GM23338 (cell line): ENCODE measurements around the gene LRFN4. TPM values are rescaled to one million over a fixed set of nuclear protein-coding genes. Genes with fewer than 3 reads are reported as not detected.

Experiments used
- ATAC-seq: fragments of 200-7000 bp; cut with Tn5 transposase; 3 replicates; pipeline ENCODE4 v1.9.1; 2020
- DNase-seq: peaks from one replicate; pipeline ENCODE4 v3.0.0-alpha.2; 2015; ENCODE audit warnings: low spot score
- H2AFZ ChIP-seq: fragments of 200-600 bp; sonication (generic); 2 replicates; pipeline ENCODE4 v1.8.0; 2016; ENCODE audit warnings: antibody characterized with exemption, mild to moderate bottlenecking, moderate library complexity
- H3F3A ChIP-seq: fragments of 200-600 bp; sonication (generic); replicated peaks from 2 replicates; pipeline ENCODE4 v1.8.0; 2017; ENCODE audit warnings: antibody characterized with exemption, mixed run types, low read depth
- H3K27ac ChIP-seq: fragments of 200-600 bp; sonication (generic); 2 replicates; pipeline ENCODE4 v1.6.1; 2016; ENCODE audit warnings: low read depth
- H3K27me3 ChIP-seq: fragments of 200-600 bp; sonication (generic); 2 replicates; pipeline ENCODE4 v1.8.0; 2016; ENCODE audit warnings: mild to moderate bottlenecking, mixed run types, moderate library complexity; ENCODE audit not compliant: insufficient read depth
- H3K36me3 ChIP-seq: fragments of 200-600 bp; sonication (generic); 2 replicates; pipeline ENCODE4 v1.8.0; 2016; ENCODE audit warnings: mild to moderate bottlenecking; ENCODE audit not compliant: insufficient read depth
- H3K4me1 ChIP-seq: fragments of 200-600 bp; sonication (generic); 2 replicates; pipeline ENCODE4 v1.8.0; 2016; ENCODE audit warnings: mild to moderate bottlenecking, moderate library complexity; ENCODE audit not compliant: insufficient read depth
- H3K4me2 ChIP-seq: fragments of 200-600 bp; sonication (generic); 2 replicates; pipeline ENCODE4 v1.7.1; 2017; ENCODE audit warnings: mixed run types
- H3K4me3 ChIP-seq: fragments of 200-600 bp; sonication (generic); 2 replicates; pipeline ENCODE4 v1.6.1; 2016; ENCODE audit warnings: mixed run types
- H3K79me2 ChIP-seq: fragments of 200-600 bp; sonication (generic); replicated peaks from 2 replicates; pipeline ENCODE4 v1.8.0; 2017; ENCODE audit warnings: mild to moderate bottlenecking; ENCODE audit not compliant: insufficient read depth
- H3K9me2 ChIP-seq: fragments of 200-600 bp; sonication (generic); 2 replicates; pipeline ENCODE4 v1.8.0; 2017; ENCODE audit not compliant: insufficient read depth
- H4K20me1 ChIP-seq: fragments of 200-600 bp; sonication (generic); replicated peaks from 2 replicates; pipeline ENCODE4 v1.8.0; 2017; ENCODE audit warnings: mild to moderate bottlenecking; ENCODE audit not compliant: insufficient read depth
- H3K27ac Mint-ChIP-seq: 2 replicates; pipeline ENCODE4 v1.8.0; 2020; ENCODE audit warnings: inconsistent platforms, mild to moderate bottlenecking, moderate library complexity, mixed read lengths
- H3K27me3 Mint-ChIP-seq: 3 replicates; pipeline ENCODE4 v1.8.0; 2022; ENCODE audit warnings: low read depth, mild to moderate bottlenecking, moderate library complexity, mixed read lengths, inconsistent platforms; ENCODE audit not compliant: insufficient read depth, poor library complexity
- H3K36me3 Mint-ChIP-seq: 3 replicates; pipeline ENCODE4 v1.8.0; 2021; ENCODE audit warnings: low read depth, mild to moderate bottlenecking, inconsistent platforms, moderate library complexity, mixed read lengths
- H3K4me1 Mint-ChIP-seq: 3 replicates; pipeline ENCODE4 v1.8.0; 2020; ENCODE audit warnings: mild to moderate bottlenecking, inconsistent platforms, mixed read lengths
- H3K4me3 Mint-ChIP-seq: 3 replicates; pipeline ENCODE4 v1.8.0; 2021; ENCODE audit warnings: moderate library complexity, mild to moderate bottlenecking, inconsistent platforms, mixed read lengths
- H3K9me3 Mint-ChIP-seq: 3 replicates; pipeline ENCODE4 v1.8.0; 2020; ENCODE audit warnings: moderate library complexity, mild to moderate bottlenecking, inconsistent platforms, mixed read lengths
- CREB1 ChIP-seq: fragments of 250-450 bp; sonication (Bioruptor Pico); IDR thresholded peaks from 2 replicates; pipeline ENCODE4 v1.5.0; 2020; ENCODE audit warnings: low read depth, mild to moderate bottlenecking, moderate library complexity
- CTCF ChIP-seq, 2 experiments: fragments of 200-600 bp in 1 of 2; sonication (generic) in 1 of 2; conservative IDR thresholded peaks; 2 replicates each; pipeline versions ENCODE4 v1.5.1 to v1.6.1; 2016 to 2017; ENCODE audit warnings: antibody characterized with exemption in 2 of 2, low read depth in 2 of 2, mild to moderate bottlenecking in 2 of 2, moderate library complexity in 1 of 2
- ETS1 ChIP-seq: IDR thresholded peaks from 2 replicates; pipeline ENCODE4 v1.6.1; 2016; ENCODE audit warnings: antibody characterized with exemption
- EZH2 ChIP-seq: fragments of 200-600 bp; sonication (generic); IDR thresholded peaks from one replicate; pipeline ENCODE4 v1.8.0; 2017; ENCODE audit warnings: antibody characterized with exemption, mild to moderate bottlenecking, low read depth; ENCODE audit not compliant: unreplicated experiment
- EZH2phosphoT487 ChIP-seq: fragments of 200-600 bp; sonication (generic); IDR thresholded peaks from one replicate; pipeline ENCODE4 v1.8.1; 2018; ENCODE audit warnings: antibody characterized with exemption; ENCODE audit not compliant: unreplicated experiment
- JUNB ChIP-seq: IDR thresholded peaks from one replicate; pipeline ENCODE4 v1.6.1; 2016; ENCODE audit warnings: antibody characterized with exemption; ENCODE audit not compliant: unreplicated experiment
- NANOG ChIP-seq: IDR thresholded peaks from 2 replicates; pipeline ENCODE4 v1.6.1; 2016; ENCODE audit warnings: antibody characterized with exemption, borderline replicate concordance
- POLR2AphosphoS5 ChIP-seq: IDR thresholded peaks from 2 replicates; pipeline ENCODE4 v1.6.1; 2016; ENCODE audit warnings: antibody characterized with exemption, low read depth
- STAT1 ChIP-seq: IDR thresholded peaks from one replicate; pipeline ENCODE4 v1.6.1; 2016; ENCODE audit warnings: antibody characterized with exemption; ENCODE audit not compliant: unreplicated experiment
- ZNF114 ChIP-seq: fragments of 250-450 bp; sonication (Bioruptor Pico); IDR thresholded peaks from 2 replicates; pipeline ENCODE4 v1.5.0; 2020; ENCODE audit warnings: mild to moderate bottlenecking, moderate library complexity
- ZNF331 ChIP-seq: fragments of 250-450 bp; sonication (Bioruptor Pico); IDR thresholded peaks from 2 replicates; pipeline ENCODE4 v1.5.0; 2020; ENCODE audit warnings: low read depth, mild to moderate bottlenecking, moderate library complexity
- polyA plus RNA-seq: library from polyadenylated mRNA; unstranded; fragments of >200 nt; fragmentation: Nextera tagmentation; extraction: Ambion mirVana; gene quantifications from 2 replicates; pipeline ENCODE4 v1.2.1, GENCODE V29; 2016
- total RNA-seq: library from RNA; depleted of rRNA; stranded (reverse); fragments of >200 nt; shearing (Covaris generic); gene quantifications from 2 replicates; pipeline ENCODE4 v1.2.3, GENCODE V29; 2014
- TF ChIP-seq, protein P1 (sequence below): IDR thresholded peaks from one replicate; pipeline ENCODE4 v1.6.1; 2018; ENCODE audit warnings: antibody characterized with exemption; ENCODE audit not compliant: unreplicated experiment

Gene LRFN4
- total and polyA plus RNA-seq, 2 experiments from 2014 or later: 9.8 to 63.5 TPM

DNA sequence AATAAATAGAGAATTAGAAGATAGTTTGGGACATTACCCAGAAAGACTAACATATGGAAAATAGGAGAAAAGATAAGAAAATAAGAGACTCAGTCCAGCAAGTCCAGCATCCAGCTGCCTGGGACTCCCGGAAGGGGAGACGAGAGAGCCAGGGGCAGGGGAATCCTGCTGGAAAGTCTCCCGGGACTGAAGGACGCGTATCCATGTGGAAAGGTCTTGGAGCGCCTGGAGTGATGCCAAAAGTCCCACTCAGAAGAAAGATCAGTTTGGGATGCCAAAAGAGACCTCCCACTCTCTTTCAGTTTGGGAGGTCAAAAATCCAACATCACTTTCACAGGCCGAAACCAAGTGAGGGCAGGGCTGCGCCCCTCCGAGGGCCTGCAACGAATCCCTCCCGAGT lies 30.7 kb downstream of the LRFN4 start:
- H3K9me2 ChIP-seq: no peaks in the 10 kb centered on the region
- Mint-ChIP-seq H3K9me3 (no peaks in the 10 kb centered on the region), H3K27me3 (peaks cover 1% of the 10 kb centered on the region), H3K4me3 (no peak overlapping the region), H3K36me3 (no peaks in the 10 kb centered on the region; the same call in 2 of the 3 replicates), H3K4me1 (peaks cover 31% of the 10 kb centered on the region), H3K27ac (no peak overlapping the region)
- H3K4me1 ChIP-seq: peaks cover 4% of the 10 kb centered on the region; the same call in 1 of the 2 replicates
- no peaks in the 10 kb centered on the region for H3K36me3 ChIP-seq
- no peak overlapping the region for H3K27ac ChIP-seq
- no peak overlapping the region for H3K4me3 ChIP-seq
- ATAC-seq (no peak), DNase-seq (no peak)
- no peaks in the 10 kb centered on the region for H3K79me2 ChIP-seq
- H4K20me1 ChIP-seq: no peaks in the 10 kb centered on the region
- no peaks in the 10 kb centered on the region for H3K27me3 ChIP-seq
- no peak for TF ChIP-seq STAT1
- no peak for TF ChIP-seq ZNF114 (CRISPR knock-in tag)
- TF ChIP-seq JUNB: no peak
- no peak for TF ChIP-seq POLR2AphosphoS5
- no peak for TF ChIP-seq ETS1
- TF ChIP-seq EZH2: no peak
- TF ChIP-seq EZH2phosphoT487: no peak
- no peak for TF ChIP-seq CTCF (conservative IDR thresholded peaks at IDR 0.05; ENCODE audit: low read depth in 2 of 2)
- no peak for TF ChIP-seq ZNF331 (CRISPR knock-in tag)
- TF ChIP-seq CREB1 (CRISPR knock-in tag): no peak
- TF ChIP-seq NANOG: no peak
- no peaks in the 10 kb centered on the region for H3F3A ChIP-seq
- no peak overlapping the region for H3K4me2 ChIP-seq
- no peak overlapping the region for H2AFZ ChIP-seq

- H3K27ac ChIP-seq: no peak overlapping the region
- Mint-ChIP-seq H3K4me1 (peaks cover 30% of the 10 kb centered on the region), H3K4me3 (no peak overlapping the region), H3K36me3 (no peaks in the 10 kb centered on the region; the same call in 2 of the 3 replicates), H3K9me3 (no peaks in the 10 kb centered on the region), H3K27me3 (peaks cover 4% of the 10 kb centered on the region), H3K27ac (no peak overlapping the region)
- peaks cover 4% of the 10 kb centered on the region; the same call in 1 of the 2 replicates for H3K4me1 ChIP-seq
- no peaks in the 10 kb centered on the region for H3K79me2 ChIP-seq
- no peaks in the 10 kb centered on the region for H3K36me3 ChIP-seq
- ATAC-seq: no peak
- H3K9me2 ChIP-seq: no peaks in the 10 kb centered on the region
- no peak overlapping the region for H3K4me2 ChIP-seq
- no peak overlapping the region for H3K4me3 ChIP-seq
- H3K27me3 ChIP-seq: no peaks in the 10 kb centered on the region
- H2AFZ ChIP-seq: no peak overlapping the region
- DNase-seq: no peak
- H3F3A ChIP-seq: no peaks in the 10 kb centered on the region
- no peaks in the 10 kb centered on the region for H4K20me1 ChIP-seq
- TF ChIP-seq NANOG: no peak
- TF ChIP-seq JUNB: no peak
- TF ChIP-seq, protein P1, sequence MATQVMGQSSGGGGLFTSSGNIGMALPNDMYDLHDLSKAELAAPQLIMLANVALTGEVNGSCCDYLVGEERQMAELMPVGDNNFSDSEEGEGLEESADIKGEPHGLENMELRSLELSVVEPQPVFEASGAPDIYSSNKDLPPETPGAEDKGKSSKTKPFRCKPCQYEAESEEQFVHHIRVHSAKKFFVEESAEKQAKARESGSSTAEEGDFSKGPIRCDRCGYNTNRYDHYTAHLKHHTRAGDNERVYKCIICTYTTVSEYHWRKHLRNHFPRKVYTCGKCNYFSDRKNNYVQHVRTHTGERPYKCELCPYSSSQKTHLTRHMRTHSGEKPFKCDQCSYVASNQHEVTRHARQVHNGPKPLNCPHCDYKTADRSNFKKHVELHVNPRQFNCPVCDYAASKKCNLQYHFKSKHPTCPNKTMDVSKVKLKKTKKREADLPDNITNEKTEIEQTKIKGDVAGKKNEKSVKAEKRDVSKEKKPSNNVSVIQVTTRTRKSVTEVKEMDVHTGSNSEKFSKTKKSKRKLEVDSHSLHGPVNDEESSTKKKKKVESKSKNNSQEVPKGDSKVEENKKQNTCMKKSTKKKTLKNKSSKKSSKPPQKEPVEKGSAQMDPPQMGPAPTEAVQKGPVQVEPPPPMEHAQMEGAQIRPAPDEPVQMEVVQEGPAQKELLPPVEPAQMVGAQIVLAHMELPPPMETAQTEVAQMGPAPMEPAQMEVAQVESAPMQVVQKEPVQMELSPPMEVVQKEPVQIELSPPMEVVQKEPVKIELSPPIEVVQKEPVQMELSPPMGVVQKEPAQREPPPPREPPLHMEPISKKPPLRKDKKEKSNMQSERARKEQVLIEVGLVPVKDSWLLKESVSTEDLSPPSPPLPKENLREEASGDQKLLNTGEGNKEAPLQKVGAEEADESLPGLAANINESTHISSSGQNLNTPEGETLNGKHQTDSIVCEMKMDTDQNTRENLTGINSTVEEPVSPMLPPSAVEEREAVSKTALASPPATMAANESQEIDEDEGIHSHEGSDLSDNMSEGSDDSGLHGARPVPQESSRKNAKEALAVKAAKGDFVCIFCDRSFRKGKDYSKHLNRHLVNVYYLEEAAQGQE: no peak
- TF ChIP-seq EZH2: no peak
- TF ChIP-seq ETS1: no peak
- no peak for TF ChIP-seq STAT1
Observed at GRCh38 chr11:66888282-66888681, 31.4 kb downstream of the LRFN4 start.
